NCI-H345 treated with DMSO at 0.1 percent for 48 hours (cell line): ENCODE measurements around the gene RPRD1B.

Source experiments
- DNase-seq: peaks from one replicate; lab custom pipeline; 2025; ENCODE audit not compliant: unreplicated experiment; lab: John Stamatoyannopoulos, UW

Gene RPRD1B, protein sequence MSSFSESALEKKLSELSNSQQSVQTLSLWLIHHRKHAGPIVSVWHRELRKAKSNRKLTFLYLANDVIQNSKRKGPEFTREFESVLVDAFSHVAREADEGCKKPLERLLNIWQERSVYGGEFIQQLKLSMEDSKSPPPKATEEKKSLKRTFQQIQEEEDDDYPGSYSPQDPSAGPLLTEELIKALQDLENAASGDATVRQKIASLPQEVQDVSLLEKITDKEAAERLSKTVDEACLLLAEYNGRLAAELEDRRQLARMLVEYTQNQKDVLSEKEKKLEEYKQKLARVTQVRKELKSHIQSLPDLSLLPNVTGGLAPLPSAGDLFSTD

DNA sequence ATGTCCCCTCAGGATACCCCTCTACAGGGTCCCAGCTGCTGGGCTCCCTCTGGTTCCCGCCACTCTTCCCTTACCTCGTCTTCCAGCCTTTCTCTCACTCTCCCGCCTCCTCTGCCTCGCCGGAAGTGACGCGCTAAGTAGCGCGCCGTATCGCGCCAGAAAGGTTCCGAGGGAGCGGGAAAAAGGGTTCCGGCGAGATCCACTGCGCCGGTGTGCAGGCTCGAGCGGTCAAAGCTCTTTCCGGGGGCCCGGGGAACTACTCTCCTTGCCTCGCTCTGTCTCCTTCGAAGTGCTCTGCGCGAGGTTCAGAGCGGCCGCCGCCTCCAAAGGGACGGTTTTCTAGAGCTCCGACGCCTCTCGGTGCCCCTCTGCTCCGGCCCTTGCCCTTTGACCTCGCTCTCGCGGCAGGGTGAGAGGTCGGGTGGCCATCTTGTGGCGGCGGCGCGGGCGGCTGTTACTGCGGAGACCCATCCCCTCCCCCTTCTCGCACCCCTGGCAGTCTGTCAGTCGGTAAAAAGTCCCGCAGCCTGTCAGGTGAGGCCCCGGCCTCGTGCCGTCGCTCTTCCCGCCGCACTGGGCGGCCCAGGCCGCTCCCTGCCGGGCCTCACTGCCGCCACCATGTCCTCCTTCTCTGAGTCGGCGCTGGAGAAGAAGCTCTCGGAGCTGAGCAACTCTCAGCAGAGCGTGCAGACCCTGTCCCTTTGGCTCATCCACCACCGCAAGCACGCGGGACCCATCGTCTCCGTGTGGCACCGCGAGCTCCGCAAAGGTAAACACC lies at the start of gene RPRD1B, which contains the start of gene TTI1:
TSS of gene RPRD1B (plus strand) at position 417 of the 778 bp plus-strand sequence. CDS start at position 619, 202 bp downstream.
TSS of gene TTI1 (minus strand) at position 127 of the 778 bp plus-strand sequence. CDS start 19,640 bp downstream, outside the sequence.
- DNase-seq = peak; percentile 91

GRCh38 chr20:37984018-37984785 lies 49.3 kb upstream of the RPRD1B start:
- no peak for DNase-seq

DNA sequence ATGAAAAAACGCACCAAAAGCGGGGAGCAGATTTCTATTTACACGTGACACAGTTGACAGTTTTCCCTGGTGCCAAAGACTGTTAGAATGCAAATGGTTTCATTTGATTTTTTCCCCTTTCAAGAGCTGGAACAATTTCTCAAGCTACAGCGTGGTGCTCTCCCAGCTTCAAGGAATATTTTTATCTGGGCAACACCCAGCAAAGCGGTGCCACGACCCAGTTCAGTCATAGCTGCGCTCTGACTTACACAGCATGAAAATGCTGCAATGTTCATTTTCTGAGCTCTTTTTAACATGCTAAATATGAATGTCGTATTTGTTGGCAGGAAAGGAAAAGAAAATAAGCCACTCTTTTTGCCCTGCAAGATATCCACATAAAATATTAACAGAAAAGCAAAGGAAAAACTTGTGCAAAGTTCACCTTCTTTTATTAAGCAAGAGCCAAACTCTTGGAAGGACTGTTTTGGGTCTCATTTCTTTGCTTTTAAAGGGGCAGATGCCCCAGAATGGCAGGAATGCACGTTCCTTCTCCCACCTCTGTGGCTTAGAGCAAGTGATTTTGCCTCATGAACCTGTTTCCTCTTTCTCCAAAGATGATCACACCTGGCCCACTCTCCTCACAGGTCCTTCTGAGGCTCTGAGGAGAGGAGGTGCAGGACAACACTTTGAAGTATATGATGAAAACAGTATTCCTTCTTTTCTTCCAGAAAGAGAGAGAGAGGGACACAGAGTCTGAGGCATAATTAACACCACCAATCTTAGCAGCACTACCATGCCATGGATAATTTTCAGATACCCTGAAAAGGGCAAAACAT lies 47.3 kb upstream of the RPRD1B start:
- DNase-seq = no peak

- DNase-seq = no peak
Observed at GRCh38 chr20:37986873-37987601, 46.5 kb upstream of the RPRD1B start.

DNA sequence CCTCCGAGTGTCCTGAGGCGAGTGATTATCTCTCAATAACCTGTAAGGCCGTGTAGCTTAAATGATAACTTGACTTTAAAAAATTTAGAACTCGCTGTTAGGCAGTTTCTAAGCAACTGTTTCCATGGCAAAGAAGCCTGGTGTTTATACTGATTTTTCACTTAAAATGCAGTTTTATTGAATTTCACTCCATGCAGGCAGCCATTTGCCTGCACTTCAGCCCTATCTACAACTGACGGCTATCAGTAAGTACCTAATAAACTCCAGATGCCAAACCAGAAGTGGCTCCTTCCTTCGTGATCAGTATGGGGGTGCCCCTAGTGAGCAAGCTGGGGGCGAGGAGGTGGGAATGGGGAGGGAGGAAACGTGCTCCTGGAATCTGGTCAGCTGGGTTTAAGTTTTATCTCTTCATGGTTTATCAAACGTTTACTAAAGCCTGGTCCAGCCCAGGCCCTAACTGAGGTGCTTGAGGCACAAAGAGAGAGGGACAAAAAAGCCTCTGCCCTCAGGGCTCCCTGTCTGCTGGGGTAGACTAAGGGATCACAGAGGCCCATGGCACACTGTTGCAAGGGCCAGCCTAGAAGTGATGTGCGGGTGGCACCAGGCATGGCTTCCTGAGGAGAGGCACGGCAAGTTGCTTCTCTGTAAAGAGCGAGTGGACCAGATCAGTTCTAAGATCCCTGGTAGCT lies 45.8 kb upstream of the RPRD1B start:
- no peak for DNase-seq

DNA sequence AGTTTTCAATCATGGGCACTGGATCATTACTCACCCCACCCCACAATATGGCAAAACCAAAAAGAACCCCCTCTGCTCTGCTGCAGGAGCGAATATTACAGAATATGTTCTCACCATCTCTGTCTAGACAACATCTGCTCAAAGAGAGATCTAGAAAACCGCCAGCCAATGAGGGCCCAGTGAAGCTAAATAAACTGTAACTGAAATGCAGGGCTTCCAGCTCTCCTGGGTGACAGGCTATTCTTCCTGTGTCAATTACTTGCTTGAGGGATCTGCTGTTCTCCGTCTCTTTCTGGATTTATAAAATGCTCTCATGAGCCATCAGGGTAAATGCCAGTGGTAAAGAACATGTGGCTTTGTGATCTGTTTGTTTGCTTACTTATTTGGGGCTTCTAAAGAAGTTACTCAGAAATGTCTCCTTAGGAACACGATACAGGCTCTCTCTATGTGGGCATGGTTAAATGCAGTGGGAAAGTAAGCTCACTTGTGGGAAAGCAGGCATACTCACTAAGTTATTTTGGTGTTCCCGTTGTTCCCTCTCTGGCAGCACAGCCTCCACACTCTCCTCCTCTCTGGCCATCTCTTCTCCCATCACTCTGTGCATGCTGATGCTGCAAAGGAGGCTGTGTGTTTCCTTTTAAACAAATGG lies 45.1 kb upstream of the RPRD1B start:
- no peak for DNase-seq

DNA sequence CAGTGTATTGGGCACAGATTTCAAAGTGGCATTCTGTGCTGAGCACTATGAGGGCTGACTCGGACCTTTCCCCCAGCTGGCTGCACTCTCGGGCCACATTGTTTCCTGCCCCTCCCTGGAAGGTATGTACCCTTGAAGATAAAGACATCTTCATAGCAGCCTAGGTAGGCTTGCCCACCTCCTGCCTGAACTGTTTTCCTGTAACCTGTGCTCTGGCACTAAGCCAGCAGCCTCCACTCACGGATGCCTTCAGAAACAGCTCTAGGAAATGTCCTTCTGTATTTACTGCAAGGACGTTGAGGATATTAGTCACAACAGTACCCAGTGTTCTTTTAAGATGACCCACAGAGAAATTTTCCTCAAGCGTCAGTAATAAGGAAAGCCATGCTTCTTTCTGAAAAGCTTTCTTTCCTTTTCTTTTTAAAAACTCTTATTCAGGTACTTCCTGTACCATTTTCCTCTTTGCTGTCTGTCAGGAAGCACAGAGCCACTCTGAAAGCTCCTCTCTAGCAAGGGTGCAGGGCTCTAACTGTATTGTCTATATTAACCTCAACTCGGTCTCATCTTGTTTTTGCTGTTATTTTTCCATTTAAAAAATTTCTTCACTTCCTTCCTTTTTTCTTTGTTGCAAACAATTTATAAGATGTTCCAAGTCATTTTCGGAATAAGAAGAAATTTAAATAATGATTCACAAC lies 43.8 kb upstream of the RPRD1B start:
- no peak for DNase-seq

DNA sequence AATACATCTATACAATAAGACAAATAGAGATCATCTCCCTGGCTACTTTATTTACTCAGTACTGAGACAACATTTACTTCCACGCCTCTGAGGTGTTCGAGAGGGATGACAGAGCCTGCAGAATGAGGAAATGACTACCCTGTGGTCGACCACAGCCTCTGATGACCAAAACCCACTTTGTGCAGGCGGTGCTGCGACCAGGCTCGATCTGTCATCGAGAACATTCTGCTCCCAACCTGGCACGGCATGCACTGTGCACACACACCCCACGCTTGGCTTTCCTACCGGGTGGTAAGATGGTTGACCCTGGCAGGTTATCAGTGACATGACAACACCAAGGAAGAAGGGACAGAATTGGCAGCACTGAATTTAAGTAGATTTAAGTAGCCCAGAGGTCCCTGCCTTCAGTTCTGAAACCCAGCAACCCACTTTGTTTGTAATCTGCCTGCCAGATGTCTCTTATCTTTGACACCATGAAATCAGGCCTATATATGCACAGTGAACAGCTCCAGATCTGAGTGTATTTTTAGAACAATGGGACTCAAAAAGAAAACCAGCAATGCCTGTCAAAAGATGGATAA lies 42.9 kb upstream of the RPRD1B start:
- DNase-seq = no peak

DNA sequence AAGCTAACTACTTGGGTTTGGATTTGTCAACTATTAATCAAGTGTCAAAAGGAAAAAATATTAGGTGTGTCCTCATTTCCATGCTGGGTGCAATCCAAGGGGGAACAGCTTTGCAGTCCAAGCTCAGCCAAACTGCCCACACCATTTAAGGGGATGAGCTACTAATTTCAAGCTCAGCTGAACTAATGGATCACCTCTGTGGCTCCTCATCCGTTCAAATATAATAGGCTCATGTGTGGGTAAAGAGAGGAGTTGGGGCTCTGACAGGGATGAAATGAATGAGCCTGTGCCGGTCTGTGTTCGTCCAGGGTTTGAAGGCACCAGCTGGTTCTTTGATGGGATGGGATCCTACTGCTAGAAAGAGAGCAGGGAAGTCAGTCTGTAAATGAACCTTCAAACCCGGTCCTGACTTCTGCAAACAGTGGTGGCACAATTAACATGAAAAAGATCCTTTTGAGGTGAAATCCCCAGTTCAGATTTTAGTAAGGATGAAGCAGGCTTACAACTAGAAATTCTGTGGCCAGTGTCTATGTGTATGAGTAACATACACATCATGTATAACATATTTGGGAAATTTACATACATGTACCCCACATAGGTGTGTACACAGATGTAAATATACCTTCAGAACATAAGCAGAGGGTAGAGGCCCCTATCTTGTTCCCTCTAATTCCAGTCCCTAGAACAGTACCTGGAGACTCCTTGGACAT lies 42.2 kb upstream of the RPRD1B start:
- DNase-seq = no peak

DNA sequence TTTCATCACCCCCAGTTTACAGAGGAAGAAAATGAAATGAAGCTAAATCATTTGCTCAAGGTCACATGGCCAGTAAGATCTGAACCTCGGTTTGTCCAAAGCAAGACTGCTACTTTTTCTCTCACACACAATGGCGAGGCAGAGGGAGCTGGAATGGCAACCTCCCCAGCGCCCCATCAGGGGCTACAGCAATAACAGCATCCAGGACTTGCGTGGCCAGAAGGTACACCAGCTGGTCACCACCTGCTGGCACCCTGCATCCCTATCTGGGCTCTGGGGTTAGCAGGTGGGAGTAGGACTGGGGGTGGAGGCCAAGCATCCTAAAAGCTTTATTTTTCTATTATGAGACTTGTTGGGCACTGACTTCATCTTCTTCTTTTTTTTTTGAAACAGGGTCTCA lies 41.6 kb upstream of the RPRD1B start:
- no peak for DNase-seq

DNA sequence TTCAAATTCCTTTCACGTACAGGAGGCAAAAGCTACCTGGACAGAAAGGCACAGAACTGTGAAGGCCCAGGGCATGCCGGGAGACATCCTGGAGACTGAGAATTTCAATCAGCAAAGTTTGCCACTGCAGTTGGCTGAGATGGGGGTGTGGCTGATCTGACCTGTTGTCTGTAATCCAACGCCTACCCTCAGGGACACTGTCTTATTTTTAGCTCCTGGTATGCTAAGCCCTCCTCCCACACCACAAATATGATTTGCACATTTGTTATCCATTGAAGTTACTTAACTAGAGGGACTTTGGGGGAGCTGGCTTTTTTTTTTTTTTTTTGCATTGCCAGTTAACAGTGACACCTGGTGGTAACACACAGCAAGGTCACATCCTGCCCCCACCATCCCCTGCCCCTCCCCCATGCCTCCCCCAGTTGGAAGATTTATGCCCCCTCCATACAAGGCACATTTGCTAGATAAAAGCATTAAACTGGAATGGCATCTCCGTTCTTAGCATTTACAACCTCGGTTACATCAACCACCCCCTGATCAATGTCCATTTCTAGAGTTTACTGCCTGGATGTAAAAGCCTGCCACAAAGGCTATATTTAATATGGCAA lies 40.6 kb upstream of the RPRD1B start:
- no peak for DNase-seq

GRCh38 chr20:37994512-37994911 lies 39.0 kb upstream of the RPRD1B start:
- DNase-seq = no peak

- no peak for DNase-seq
Observed at GRCh38 chr20:37995856-37996605, 37.5 kb upstream of the RPRD1B start.

DNA sequence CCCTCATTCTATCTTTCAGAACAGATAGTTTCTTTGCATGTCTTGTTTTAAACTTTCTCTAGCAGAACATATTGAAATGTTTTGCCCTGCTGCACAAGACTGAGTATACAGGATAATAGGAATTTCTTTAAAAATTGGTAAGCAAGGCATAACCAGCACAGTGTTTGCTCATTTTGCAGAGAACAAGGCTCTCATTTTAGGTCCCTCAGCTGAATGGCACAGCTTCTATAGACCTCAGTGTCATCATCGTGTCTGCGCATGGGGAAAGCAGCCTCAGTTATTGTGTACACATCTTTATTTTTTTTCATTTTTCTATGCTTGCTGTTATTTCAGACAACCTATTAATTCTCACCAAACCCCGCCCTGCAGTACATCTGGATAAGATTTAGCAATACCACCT lies 36.0 kb upstream of the RPRD1B start:
- DNase-seq = no peak

GRCh38 chr20:37999526-38000263 lies 33.9 kb upstream of the RPRD1B start:
- DNase-seq = no peak

DNA sequence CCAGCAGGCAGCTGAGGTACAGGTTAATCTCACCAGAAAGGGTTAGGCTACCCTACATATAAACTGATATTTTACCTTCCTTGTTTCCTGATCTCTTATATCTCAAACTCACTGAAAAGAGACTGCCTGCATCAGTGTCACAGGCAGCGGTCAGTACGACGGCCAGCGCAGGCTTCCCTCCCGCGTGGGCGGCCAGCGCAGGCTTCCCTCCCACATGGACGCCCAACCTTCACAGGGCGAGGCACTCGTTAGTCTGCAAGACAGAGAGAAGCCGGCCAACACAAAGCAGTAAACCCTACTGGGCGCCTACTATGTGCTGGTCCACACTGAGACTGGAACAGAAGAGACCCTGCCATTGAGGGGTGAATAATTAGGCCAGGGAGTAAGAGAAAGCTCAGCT lies 33.3 kb upstream of the RPRD1B start:
- DNase-seq = no peak
